B cell (primary cell): ENCODE measurements around the gene ARID3B. TPM values are rescaled to one million over a fixed set of nuclear protein-coding genes. Genes with fewer than 3 reads are reported as not detected.

Source experiments
- ATAC-seq: fragments of 200-7000 bp; cut with Tn5 transposase; one replicate; pipeline ENCODE4 v1.10.0; 2021; ENCODE audit warnings: low read depth, mild to moderate bottlenecking, moderate number of reproducible peaks, moderate library complexity
- CTCF ChIA-PET: fragments of 350-600 bp; sonication (Branson Sonifier 250); formaldehyde crosslinking; loops from one replicate; lab custom pipeline; 2021; ENCODE audit warnings: antibody characterized with exemption, inconsistent platforms; lab: Charles Lee
- POLR2A ChIA-PET: fragments of 350-600 bp; sonication (Branson Sonifier 250); formaldehyde crosslinking; loops from one replicate; lab custom pipeline; 2021; ENCODE audit warnings: antibody characterized with exemption; lab: Charles Lee
- DNase-seq: peaks from one replicate; pipeline ENCODE4 v3.0.0; 2013
- H2AFZ ChIP-seq: 2 replicates; pipeline ENCODE4 v1.6.1; 2012; ENCODE audit warnings: mild to moderate bottlenecking, low read depth, low read length; ENCODE audit not compliant: insufficient read depth, poor library complexity, severe bottlenecking
- H3K27ac ChIP-seq, 2 donors: 1 replicate in 1 of 2; 2 replicates in 1 of 2; pipeline ENCODE4 v1.5.1; 2012 to 2013; ENCODE audit warnings: low read length in 2 of 2, mild to moderate bottlenecking in 2 of 2, moderate library complexity in 1 of 2
- H3K27me3 ChIP-seq, 4 experiments: fragments of 200-600 bp in 1 of 4; sonication (generic) in 1 of 4; replicated peaks in 1 of 4; 1 replicate in 2 of 4; 2 replicates in 2 of 4; pipeline versions ENCODE4 v1.6.1 to v1.7.0; 2013 to 2016; ENCODE audit warnings: low read length in 3 of 4, mild to moderate bottlenecking in 2 of 4, mixed read lengths in 1 of 4, moderate library complexity in 1 of 4; ENCODE audit not compliant: insufficient read depth in 4 of 4, control insufficient read depth in 3 of 4; ENCODE audit errors: control extremely low read depth in 1 of 4
- H3K36me3 ChIP-seq, 2 experiments: replicated peaks in 1 of 2; 1 replicate in 1 of 2; 2 replicates in 1 of 2; pipeline versions ENCODE4 v1.6.1 to v1.7.1; 2013; ENCODE audit warnings: low read length in 1 of 2; ENCODE audit not compliant: insufficient read depth in 2 of 2, control insufficient read depth in 1 of 2; ENCODE audit errors: control extremely low read depth in 1 of 2, extremely low read depth in 1 of 2
- H3K4me1 ChIP-seq, 2 donors: fragments of 200-600 bp in 1 of 2; sonication (generic) in 1 of 2; 1 replicate in 1 of 2; 2 replicates in 1 of 2; pipeline versions ENCODE4 v1.5.1 to v1.6.1; 2013 to 2017; ENCODE audit warnings: low read length in 2 of 2; ENCODE audit not compliant: control insufficient read depth in 2 of 2, insufficient read depth in 2 of 2
- H3K4me2 ChIP-seq: replicated peaks from 2 replicates; pipeline ENCODE3; 2012; ENCODE audit warnings: mild to moderate bottlenecking, low read depth, low read length; ENCODE audit not compliant: poor library complexity, severe bottlenecking
- H3K4me3 ChIP-seq, 5 experiments: fragments of 200-600 bp in 1 of 5; sonication (generic) in 1 of 5; 1 replicate in 3 of 5; 2 replicates in 2 of 5; pipeline versions ENCODE4 v1.5.1 to v1.7.0; 2011 to 2016; ENCODE audit warnings: low read length in 4 of 5, mild to moderate bottlenecking in 4 of 5, low read depth in 2 of 5, control low read depth in 1 of 5, moderate library complexity in 1 of 5; ENCODE audit not compliant: insufficient read depth in 1 of 5; ENCODE audit errors: control extremely low read depth in 1 of 5, extremely low read depth in 1 of 5
- H3K79me2 ChIP-seq: fragments of 200-600 bp; sonication (generic); one replicate; pipeline ENCODE4 v1.6.0; 2016; ENCODE audit warnings: low read length; ENCODE audit not compliant: control insufficient read depth, insufficient read depth
- H3K9ac ChIP-seq: fragments of 200-600 bp; sonication (generic); 2 replicates; pipeline ENCODE4 v1.6.1; 2017; ENCODE audit warnings: mild to moderate bottlenecking, low read length, moderate library complexity
- H3K9me3 ChIP-seq, 3 donors: one replicate each; pipeline versions ENCODE4 v1.6.1 to v1.7.1; 2013; ENCODE audit warnings: low read length in 2 of 3; ENCODE audit not compliant: control insufficient read depth in 2 of 3, insufficient read depth in 1 of 3; ENCODE audit errors: control extremely low read depth in 1 of 3
- H4K20me1 ChIP-seq: 2 replicates; pipeline ENCODE4 v1.6.0; 2012; ENCODE audit warnings: mild to moderate bottlenecking, low read length; ENCODE audit not compliant: insufficient read depth, control insufficient read depth, poor library complexity, severe bottlenecking
- H3K27ac Mint-ChIP-seq: one replicate; pipeline ENCODE4 v1.8.0; 2021; ENCODE audit warnings: mixed read lengths
- H3K27me3 Mint-ChIP-seq: one replicate; pipeline ENCODE4 v1.8.0; 2021; ENCODE audit warnings: mixed read lengths
- H3K4me1 Mint-ChIP-seq: one replicate; pipeline ENCODE4 v1.8.0; 2021; ENCODE audit warnings: mixed read lengths
- H3K4me3 Mint-ChIP-seq: one replicate; pipeline ENCODE4 v1.8.0; 2021; ENCODE audit warnings: mixed read lengths
- H3K9me3 Mint-ChIP-seq: one replicate; pipeline ENCODE4 v1.8.0; 2022; ENCODE audit warnings: mixed read lengths; ENCODE audit not compliant: insufficient read depth
- CTCF ChIP-seq: fragments of 200-600 bp; IDR thresholded peaks from one replicate; pipeline ENCODE4 v1.8.0; 2022; ENCODE audit warnings: antibody characterized with exemption, mild to moderate bottlenecking
- EZH2 ChIP-seq: IDR thresholded peaks from 2 replicates; pipeline ENCODE4 v1.6.1; 2012; ENCODE audit warnings: borderline replicate concordance, low read depth, mild to moderate bottlenecking, moderate library complexity, low read length; ENCODE audit not compliant: insufficient read depth, poor library complexity, severe bottlenecking
- WGBS: methylation state at CpG from one replicate; pipeline ENCODE4 v1.1.5; 2013; ENCODE audit warnings: missing lambda C conversion rate; ENCODE audit not compliant: insufficient coverage; 5-methylcytosine and 5-hydroxymethylcytosine counted together
- intact Hi-C: fragments of 100-400 bp; cut with micrococcal nuclease; formaldehyde crosslinking; loops from one replicate; pipeline ENCODE4 v1.10.0; 2022
- polyA plus RNA-seq: library from polyadenylated mRNA; depleted of rRNA; stranded (reverse); fragments of >200 nt; gene quantifications from 2 replicates; pipeline ENCODE4 v1.2.3, GENCODE V29; 2012
- total RNA-seq, 2 donors: library from RNA; stranded (reverse); fragments of 120-200 nt in 1 of 2; gene quantifications; 1 replicate in 1 of 2; 2 replicates in 1 of 2; pipeline versions ENCODE4 v1.2.3 to v1.2.4, GENCODE V29; 2013 to 2022

The ARID3B gene
- total and polyA plus RNA-seq, 2 donors (not counting 1 experiment from before 2014, with no cell fraction given): 23.0 to 31.0 TPM

GRCh38 chr15:74541494-74542165 lies 610 bp downstream of the ARID3B start:
- H3K4me1 ChIP-seq: peaks cover 33 to 48% of the 10 kb centered on the region in 2 donors
- CTCF ChIA-PET: interaction anchor here (0.6 to 3.4 kb wide), 6 partner anchors 9 to 167 kb away, joined by 3 to 14 read pairs (median 4); no protein-coding TSS in a partner anchor

More at GRCh38 chr15:74541494-74542165, 610 bp downstream of the ARID3B start:
- Histone ChIP-seq H3K79me2 (peaks cover 36% of the 10 kb centered on the region), H3K9me3 (no peaks in the 10 kb centered on the region), H3K36me3 (peaks cover 0 to 12% of the 10 kb centered on the region in 2 experiments), H3K4me3 (peak overlapping the region; percentile 79 to 100 (median 93)), H4K20me1 (no peaks in the 10 kb centered on the region), H2AFZ (peak overlapping the region; percentile 88), H3K27me3 (no peaks in the 10 kb centered on the region), H3K27ac (peak overlapping the region; percentile 72 to 77), H3K4me2 (peak overlapping the region; percentile 95), H3K9ac (peak overlapping the region; percentile 98)
- 0% methylated on average over 19 of the region's 21 CpGs for WGBS
- TF ChIP-seq CTCF (no peak), EZH2 (no peak)
- ATAC-seq: peak; percentile 28
- DNase-seq: peak; percentile 65
- intact Hi-C loops: loop anchor here (1.0 to 5.0 kb wide), 9 partner anchors 49 to 1101 kb away; partner anchors contain the start of genes EDC3, IMP3, NPTN and PML
- H3K9me3 Mint-ChIP-seq: no peaks in the 10 kb centered on the region
- peaks cover 53% of the 10 kb centered on the region for H3K4me1 Mint-ChIP-seq
- H3K27me3 Mint-ChIP-seq: no peaks in the 10 kb centered on the region
- POLR2A ChIA-PET: interaction anchor here (0.5 to 2.5 kb wide), 5 partner anchors 47 to 246 kb away, joined by 4 to 12 read pairs (median 5); partner anchors contain the start of gene CLK3
- peak overlapping the region; percentile 96 for H3K4me3 Mint-ChIP-seq
- H3K27ac Mint-ChIP-seq: peak overlapping the region; percentile 91
